Panc1 (cell line): ENCODE results near the gene MEGF10. TPM values are rescaled to one million over a fixed set of nuclear protein-coding genes. Genes with fewer than 3 reads are reported as not detected.

Experiments
- ATAC-seq: fragments of 200-7000 bp; cut with Tn5 transposase; 2 replicates; pipeline ENCODE4 v1.9.1; 2020; ENCODE audit warnings: mild to moderate bottlenecking, moderate library complexity
- BruUV-seq: library from RNA; stranded (reverse); fragments of 400-500 nt; replicated peaks from 2 replicates; lab custom pipeline; 2021; lab: Mats Ljungman, UMichigan
- CTCF ChIA-PET: fragments of 300-600 bp; sonication (Branson Sonifier 250); formaldehyde crosslinking; loops from one replicate; lab custom pipeline; 2022; ENCODE audit warnings: antibody characterized with exemption; lab: Charles Lee
- POLR2A ChIA-PET: fragments of 300-600 bp; sonication (Branson Sonifier 250); formaldehyde crosslinking; loops from one replicate; lab custom pipeline; 2022; ENCODE audit warnings: antibody characterized with exemption; lab: Charles Lee
- DNase-seq: peaks from one replicate; pipeline ENCODE4 v3.0.0-alpha.2; 2010; ENCODE audit warnings: low read depth, low spot score
- H3K27ac ChIP-seq: 2 replicates; pipeline ENCODE4 v1.5.1; 2011; ENCODE audit warnings: mild to moderate bottlenecking, low read length, inconsistent platforms
- H3K27me3 ChIP-seq: fragments of 200-500 bp; sonication (Bioruptor generic); 2 replicates; pipeline ENCODE4 v1.6.0; 2014; ENCODE audit warnings: low read length, inconsistent platforms; ENCODE audit not compliant: control insufficient read depth, insufficient read depth
- H3K36me3 ChIP-seq: fragments of 200-500 bp; sonication (Bioruptor generic); 2 replicates; pipeline ENCODE4 v1.5.1; 2014; ENCODE audit warnings: inconsistent platforms, mild to moderate bottlenecking, low read length, moderate library complexity; ENCODE audit not compliant: control insufficient read depth, insufficient read depth
- H3K4me1 ChIP-seq: 2 replicates; pipeline ENCODE4 v1.5.1; 2011; ENCODE audit warnings: inconsistent platforms, mild to moderate bottlenecking, low read length, moderate library complexity; ENCODE audit not compliant: control insufficient read depth, insufficient read depth
- H3K4me3 ChIP-seq, 2 experiments: 2 replicates each; pipeline ENCODE4 v1.5.1; 2011 to 2012; ENCODE audit warnings: low read depth in 2 of 2, low read length in 2 of 2, mild to moderate bottlenecking in 2 of 2, inconsistent platforms in 1 of 2, moderate library complexity in 1 of 2
- H3K9me3 ChIP-seq: fragments of 200-500 bp; sonication (Bioruptor generic); 2 replicates; pipeline ENCODE4 v1.5.1; 2014; ENCODE audit warnings: low read depth, mild to moderate bottlenecking, inconsistent platforms, low read length, moderate library complexity; ENCODE audit not compliant: control insufficient read depth, insufficient read depth
- POLR2AphosphoS5 ChIP-seq: IDR thresholded peaks from 2 replicates; pipeline ENCODE4 v1.6.1; 2012; ENCODE audit warnings: mild to moderate bottlenecking, low read depth, low read length, moderate library complexity
- SIN3A ChIP-seq: IDR thresholded peaks from 2 replicates; pipeline ENCODE4 v1.6.1; 2012; ENCODE audit warnings: low read depth, mild to moderate bottlenecking, low read length, moderate library complexity, borderline replicate concordance; ENCODE audit not compliant: insufficient read depth
- TCF7L2 ChIP-seq: IDR thresholded peaks from 2 replicates; pipeline ENCODE4 v1.6.1; 2011; ENCODE audit warnings: mild to moderate bottlenecking, low read depth, low read length, inconsistent platforms
- in situ Hi-C: cut with HindIII; loops from 2 replicates; pipeline ENCODE4 v1.10.0; 2016; ENCODE audit warnings: low sequenced_read_pairs, low pct_unique_long_range_greater_than_20kb
- intact Hi-C: fragments of 100-400 bp; cut with micrococcal nuclease; formaldehyde crosslinking; loops from one replicate; pipeline ENCODE4 v1.10.0; 2022; ENCODE audit not compliant: unreplicated experiment
- total RNA-seq: library from RNA; stranded (reverse); gene quantifications from one replicate; pipeline ENCODE4 v1.2.1, GENCODE V29; 2021; ENCODE audit not compliant: unreplicated experiment
- TF ChIP-seq, protein P1 (sequence below), 2 experiments: IDR thresholded peaks; 2 replicates each; pipeline ENCODE4 v1.6.1; 2011 to 2012; ENCODE audit warnings: low read depth in 2 of 2, control low read depth in 1 of 2, low read length in 1 of 2, mild to moderate bottlenecking in 1 of 2, moderate library complexity in 1 of 2; ENCODE audit not compliant: insufficient read depth in 1 of 2
- TF ChIP-seq, protein P2 (sequence below): fragments of 450-650 bp; IDR thresholded peaks from 2 replicates; pipeline ENCODE4 v1.5.1; 2017; ENCODE audit warnings: mild to moderate bottlenecking

Gene MEGF10
- total RNA-seq, 1 experiment from 2014 or later, result not detected

DNA sequence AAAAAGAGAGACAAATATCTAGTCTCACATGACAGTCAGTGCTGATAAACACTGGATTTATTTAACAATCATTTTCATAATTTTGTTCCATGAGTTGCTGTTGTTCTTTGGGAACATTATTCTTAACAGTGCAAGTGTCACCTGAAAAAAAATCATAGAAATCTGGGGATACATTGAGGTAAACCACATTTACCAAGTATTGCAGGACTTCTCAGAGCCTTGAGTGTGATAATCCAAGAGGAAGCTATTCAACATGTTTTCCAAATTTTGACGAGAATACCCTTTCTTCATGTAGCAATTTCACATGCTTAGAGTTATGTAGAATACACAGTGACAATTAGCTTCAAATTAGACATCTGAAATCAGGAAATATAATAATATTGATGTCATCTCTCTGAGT, 108.5 kb downstream of the MEGF10 start:
- H3K27ac ChIP-seq, result no peak overlapping the region
- TF ChIP-seq TCF7L2, result no peak
- no peak for TF ChIP-seq POLR2AphosphoS5
- TF ChIP-seq, protein P1, sequence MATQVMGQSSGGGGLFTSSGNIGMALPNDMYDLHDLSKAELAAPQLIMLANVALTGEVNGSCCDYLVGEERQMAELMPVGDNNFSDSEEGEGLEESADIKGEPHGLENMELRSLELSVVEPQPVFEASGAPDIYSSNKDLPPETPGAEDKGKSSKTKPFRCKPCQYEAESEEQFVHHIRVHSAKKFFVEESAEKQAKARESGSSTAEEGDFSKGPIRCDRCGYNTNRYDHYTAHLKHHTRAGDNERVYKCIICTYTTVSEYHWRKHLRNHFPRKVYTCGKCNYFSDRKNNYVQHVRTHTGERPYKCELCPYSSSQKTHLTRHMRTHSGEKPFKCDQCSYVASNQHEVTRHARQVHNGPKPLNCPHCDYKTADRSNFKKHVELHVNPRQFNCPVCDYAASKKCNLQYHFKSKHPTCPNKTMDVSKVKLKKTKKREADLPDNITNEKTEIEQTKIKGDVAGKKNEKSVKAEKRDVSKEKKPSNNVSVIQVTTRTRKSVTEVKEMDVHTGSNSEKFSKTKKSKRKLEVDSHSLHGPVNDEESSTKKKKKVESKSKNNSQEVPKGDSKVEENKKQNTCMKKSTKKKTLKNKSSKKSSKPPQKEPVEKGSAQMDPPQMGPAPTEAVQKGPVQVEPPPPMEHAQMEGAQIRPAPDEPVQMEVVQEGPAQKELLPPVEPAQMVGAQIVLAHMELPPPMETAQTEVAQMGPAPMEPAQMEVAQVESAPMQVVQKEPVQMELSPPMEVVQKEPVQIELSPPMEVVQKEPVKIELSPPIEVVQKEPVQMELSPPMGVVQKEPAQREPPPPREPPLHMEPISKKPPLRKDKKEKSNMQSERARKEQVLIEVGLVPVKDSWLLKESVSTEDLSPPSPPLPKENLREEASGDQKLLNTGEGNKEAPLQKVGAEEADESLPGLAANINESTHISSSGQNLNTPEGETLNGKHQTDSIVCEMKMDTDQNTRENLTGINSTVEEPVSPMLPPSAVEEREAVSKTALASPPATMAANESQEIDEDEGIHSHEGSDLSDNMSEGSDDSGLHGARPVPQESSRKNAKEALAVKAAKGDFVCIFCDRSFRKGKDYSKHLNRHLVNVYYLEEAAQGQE (IDR thresholded peaks at IDR 0.05; ENCODE audit: insufficient read depth in 1 of 2, low read depth in 2 of 2, low read length in 1 of 2), result no peak
- TF ChIP-seq, protein P2, sequence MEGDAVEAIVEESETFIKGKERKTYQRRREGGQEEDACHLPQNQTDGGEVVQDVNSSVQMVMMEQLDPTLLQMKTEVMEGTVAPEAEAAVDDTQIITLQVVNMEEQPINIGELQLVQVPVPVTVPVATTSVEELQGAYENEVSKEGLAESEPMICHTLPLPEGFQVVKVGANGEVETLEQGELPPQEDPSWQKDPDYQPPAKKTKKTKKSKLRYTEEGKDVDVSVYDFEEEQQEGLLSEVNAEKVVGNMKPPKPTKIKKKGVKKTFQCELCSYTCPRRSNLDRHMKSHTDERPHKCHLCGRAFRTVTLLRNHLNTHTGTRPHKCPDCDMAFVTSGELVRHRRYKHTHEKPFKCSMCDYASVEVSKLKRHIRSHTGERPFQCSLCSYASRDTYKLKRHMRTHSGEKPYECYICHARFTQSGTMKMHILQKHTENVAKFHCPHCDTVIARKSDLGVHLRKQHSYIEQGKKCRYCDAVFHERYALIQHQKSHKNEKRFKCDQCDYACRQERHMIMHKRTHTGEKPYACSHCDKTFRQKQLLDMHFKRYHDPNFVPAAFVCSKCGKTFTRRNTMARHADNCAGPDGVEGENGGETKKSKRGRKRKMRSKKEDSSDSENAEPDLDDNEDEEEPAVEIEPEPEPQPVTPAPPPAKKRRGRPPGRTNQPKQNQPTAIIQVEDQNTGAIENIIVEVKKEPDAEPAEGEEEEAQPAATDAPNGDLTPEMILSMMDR, result no peak
- intact Hi-C loops, result no loop called here
- peaks cover 5% of the 10 kb centered on the region for H3K27me3 ChIP-seq
- no peak overlapping the region for H3K4me3 ChIP-seq
- ChIA-PET CTCF (interaction anchor here (0.6 kb wide), 1 partner anchor 715 kb away, joined by 3 read pairs; no protein-coding TSS in a partner anchor), POLR2A (no interaction called here)
- H3K4me1 ChIP-seq, result no peaks in the 10 kb centered on the region
- in situ Hi-C loops, result no loop called here
- ATAC-seq (no peak), DNase-seq (no peak)
- H3K9me3 ChIP-seq, result no peaks in the 10 kb centered on the region
- no TSS peak for BruUV-seq
- H3K36me3 ChIP-seq, result no peaks in the 10 kb centered on the region

DNA sequence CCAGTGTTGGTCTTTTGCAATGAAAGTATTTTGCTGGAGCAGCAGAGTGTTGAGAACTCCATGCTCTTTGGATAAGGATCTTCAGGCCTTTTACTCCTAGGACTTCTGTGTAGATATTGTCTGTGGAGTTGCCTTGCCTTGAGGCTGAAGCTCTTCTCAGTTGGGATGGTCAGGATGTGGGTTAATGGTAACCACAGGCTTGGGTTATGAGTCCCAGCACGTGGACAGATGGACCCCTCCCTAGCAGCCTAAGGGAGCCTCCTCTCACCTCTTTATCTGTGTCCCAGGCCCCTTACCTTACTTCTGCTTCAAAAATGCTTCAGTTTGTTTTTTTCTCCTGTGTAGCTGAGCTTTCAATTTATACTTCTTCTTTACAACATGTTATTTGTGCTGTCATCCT, 109.9 kb downstream of the MEGF10 start:
- TF ChIP-seq SIN3A, result no peak
- no peak for TF ChIP-seq POLR2AphosphoS5
- TF ChIP-seq, protein P2, result no peak
- no peak for TF ChIP-seq TCF7L2
- TF ChIP-seq, protein P1 (IDR thresholded peaks at IDR 0.05; ENCODE audit: insufficient read depth in 1 of 2, low read depth in 2 of 2, low read length in 1 of 2), result no peak
- BruUV-seq, result no TSS peak
- Histone ChIP-seq H3K9me3 (no peaks in the 10 kb centered on the region), H3K27ac (no peak overlapping the region), H3K36me3 (no peaks in the 10 kb centered on the region), H3K4me3 (no peak overlapping the region), H3K4me1 (no peaks in the 10 kb centered on the region), H3K27me3 (peaks cover 4% of the 10 kb centered on the region; the same call in 1 of the 2 replicates)
- CTCF ChIA-PET, result no interaction called here
- ATAC-seq (no peak), DNase-seq (no peak)
- POLR2A ChIA-PET, result no interaction called here
- in situ Hi-C loops (no loop called here), intact Hi-C loops (no loop called here)
